GM23338 (cell line): ENCODE results near the gene NUCKS1.

ENCODE experiments used
- CREB1 ChIP-seq: fragments of 250-450 bp; sonication (Bioruptor Pico); IDR thresholded peaks from 2 replicates; pipeline ENCODE4 v1.5.0; 2020; ENCODE audit warnings: low read depth, mild to moderate bottlenecking, moderate library complexity
- CTCF ChIP-seq, 2 experiments: fragments of 200-600 bp in 1 of 2; sonication (generic) in 1 of 2; conservative IDR thresholded peaks; 2 replicates each; pipeline versions ENCODE4 v1.5.1 to v1.6.1; 2016 to 2017; ENCODE audit warnings: antibody characterized with exemption in 2 of 2, low read depth in 2 of 2, mild to moderate bottlenecking in 2 of 2, moderate library complexity in 1 of 2
- ETS1 ChIP-seq: IDR thresholded peaks from 2 replicates; pipeline ENCODE4 v1.6.1; 2016; ENCODE audit warnings: antibody characterized with exemption
- EZH2 ChIP-seq: fragments of 200-600 bp; sonication (generic); IDR thresholded peaks from one replicate; pipeline ENCODE4 v1.8.0; 2017; ENCODE audit warnings: antibody characterized with exemption, mild to moderate bottlenecking, low read depth; ENCODE audit not compliant: unreplicated experiment
- EZH2phosphoT487 ChIP-seq: fragments of 200-600 bp; sonication (generic); IDR thresholded peaks from one replicate; pipeline ENCODE4 v1.8.1; 2018; ENCODE audit warnings: antibody characterized with exemption; ENCODE audit not compliant: unreplicated experiment
- JUNB ChIP-seq: IDR thresholded peaks from one replicate; pipeline ENCODE4 v1.6.1; 2016; ENCODE audit warnings: antibody characterized with exemption; ENCODE audit not compliant: unreplicated experiment
- NANOG ChIP-seq: IDR thresholded peaks from 2 replicates; pipeline ENCODE4 v1.6.1; 2016; ENCODE audit warnings: antibody characterized with exemption, borderline replicate concordance
- POLR2AphosphoS5 ChIP-seq: IDR thresholded peaks from 2 replicates; pipeline ENCODE4 v1.6.1; 2016; ENCODE audit warnings: antibody characterized with exemption, low read depth
- STAT1 ChIP-seq: IDR thresholded peaks from one replicate; pipeline ENCODE4 v1.6.1; 2016; ENCODE audit warnings: antibody characterized with exemption; ENCODE audit not compliant: unreplicated experiment
- ZNF114 ChIP-seq: fragments of 250-450 bp; sonication (Bioruptor Pico); IDR thresholded peaks from 2 replicates; pipeline ENCODE4 v1.5.0; 2020; ENCODE audit warnings: mild to moderate bottlenecking, moderate library complexity
- TF ChIP-seq, protein P1 (sequence below): IDR thresholded peaks from one replicate; pipeline ENCODE4 v1.6.1; 2018; ENCODE audit warnings: antibody characterized with exemption; ENCODE audit not compliant: unreplicated experiment
- TF ChIP-seq, protein P2 (sequence below): fragments of 250-450 bp; sonication (Bioruptor Pico); IDR thresholded peaks from 2 replicates; pipeline ENCODE4 v1.5.0; 2020; ENCODE audit warnings: mild to moderate bottlenecking, moderate library complexity

- TF ChIP-seq POLR2AphosphoS5 (no peak), CTCF (conservative IDR thresholded peaks at IDR 0.05; ENCODE audit: low read depth in 2 of 2) (no peak), STAT1 (no peak), EZH2 (no peak), EZH2phosphoT487 (no peak), CREB1 (CRISPR knock-in tag) (no peak), ETS1 (no peak), JUNB (no peak), NANOG (no peak), ZNF114 (no peak)
- TF ChIP-seq, protein P1, sequence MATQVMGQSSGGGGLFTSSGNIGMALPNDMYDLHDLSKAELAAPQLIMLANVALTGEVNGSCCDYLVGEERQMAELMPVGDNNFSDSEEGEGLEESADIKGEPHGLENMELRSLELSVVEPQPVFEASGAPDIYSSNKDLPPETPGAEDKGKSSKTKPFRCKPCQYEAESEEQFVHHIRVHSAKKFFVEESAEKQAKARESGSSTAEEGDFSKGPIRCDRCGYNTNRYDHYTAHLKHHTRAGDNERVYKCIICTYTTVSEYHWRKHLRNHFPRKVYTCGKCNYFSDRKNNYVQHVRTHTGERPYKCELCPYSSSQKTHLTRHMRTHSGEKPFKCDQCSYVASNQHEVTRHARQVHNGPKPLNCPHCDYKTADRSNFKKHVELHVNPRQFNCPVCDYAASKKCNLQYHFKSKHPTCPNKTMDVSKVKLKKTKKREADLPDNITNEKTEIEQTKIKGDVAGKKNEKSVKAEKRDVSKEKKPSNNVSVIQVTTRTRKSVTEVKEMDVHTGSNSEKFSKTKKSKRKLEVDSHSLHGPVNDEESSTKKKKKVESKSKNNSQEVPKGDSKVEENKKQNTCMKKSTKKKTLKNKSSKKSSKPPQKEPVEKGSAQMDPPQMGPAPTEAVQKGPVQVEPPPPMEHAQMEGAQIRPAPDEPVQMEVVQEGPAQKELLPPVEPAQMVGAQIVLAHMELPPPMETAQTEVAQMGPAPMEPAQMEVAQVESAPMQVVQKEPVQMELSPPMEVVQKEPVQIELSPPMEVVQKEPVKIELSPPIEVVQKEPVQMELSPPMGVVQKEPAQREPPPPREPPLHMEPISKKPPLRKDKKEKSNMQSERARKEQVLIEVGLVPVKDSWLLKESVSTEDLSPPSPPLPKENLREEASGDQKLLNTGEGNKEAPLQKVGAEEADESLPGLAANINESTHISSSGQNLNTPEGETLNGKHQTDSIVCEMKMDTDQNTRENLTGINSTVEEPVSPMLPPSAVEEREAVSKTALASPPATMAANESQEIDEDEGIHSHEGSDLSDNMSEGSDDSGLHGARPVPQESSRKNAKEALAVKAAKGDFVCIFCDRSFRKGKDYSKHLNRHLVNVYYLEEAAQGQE, result no peak
- TF ChIP-seq, protein P2, sequence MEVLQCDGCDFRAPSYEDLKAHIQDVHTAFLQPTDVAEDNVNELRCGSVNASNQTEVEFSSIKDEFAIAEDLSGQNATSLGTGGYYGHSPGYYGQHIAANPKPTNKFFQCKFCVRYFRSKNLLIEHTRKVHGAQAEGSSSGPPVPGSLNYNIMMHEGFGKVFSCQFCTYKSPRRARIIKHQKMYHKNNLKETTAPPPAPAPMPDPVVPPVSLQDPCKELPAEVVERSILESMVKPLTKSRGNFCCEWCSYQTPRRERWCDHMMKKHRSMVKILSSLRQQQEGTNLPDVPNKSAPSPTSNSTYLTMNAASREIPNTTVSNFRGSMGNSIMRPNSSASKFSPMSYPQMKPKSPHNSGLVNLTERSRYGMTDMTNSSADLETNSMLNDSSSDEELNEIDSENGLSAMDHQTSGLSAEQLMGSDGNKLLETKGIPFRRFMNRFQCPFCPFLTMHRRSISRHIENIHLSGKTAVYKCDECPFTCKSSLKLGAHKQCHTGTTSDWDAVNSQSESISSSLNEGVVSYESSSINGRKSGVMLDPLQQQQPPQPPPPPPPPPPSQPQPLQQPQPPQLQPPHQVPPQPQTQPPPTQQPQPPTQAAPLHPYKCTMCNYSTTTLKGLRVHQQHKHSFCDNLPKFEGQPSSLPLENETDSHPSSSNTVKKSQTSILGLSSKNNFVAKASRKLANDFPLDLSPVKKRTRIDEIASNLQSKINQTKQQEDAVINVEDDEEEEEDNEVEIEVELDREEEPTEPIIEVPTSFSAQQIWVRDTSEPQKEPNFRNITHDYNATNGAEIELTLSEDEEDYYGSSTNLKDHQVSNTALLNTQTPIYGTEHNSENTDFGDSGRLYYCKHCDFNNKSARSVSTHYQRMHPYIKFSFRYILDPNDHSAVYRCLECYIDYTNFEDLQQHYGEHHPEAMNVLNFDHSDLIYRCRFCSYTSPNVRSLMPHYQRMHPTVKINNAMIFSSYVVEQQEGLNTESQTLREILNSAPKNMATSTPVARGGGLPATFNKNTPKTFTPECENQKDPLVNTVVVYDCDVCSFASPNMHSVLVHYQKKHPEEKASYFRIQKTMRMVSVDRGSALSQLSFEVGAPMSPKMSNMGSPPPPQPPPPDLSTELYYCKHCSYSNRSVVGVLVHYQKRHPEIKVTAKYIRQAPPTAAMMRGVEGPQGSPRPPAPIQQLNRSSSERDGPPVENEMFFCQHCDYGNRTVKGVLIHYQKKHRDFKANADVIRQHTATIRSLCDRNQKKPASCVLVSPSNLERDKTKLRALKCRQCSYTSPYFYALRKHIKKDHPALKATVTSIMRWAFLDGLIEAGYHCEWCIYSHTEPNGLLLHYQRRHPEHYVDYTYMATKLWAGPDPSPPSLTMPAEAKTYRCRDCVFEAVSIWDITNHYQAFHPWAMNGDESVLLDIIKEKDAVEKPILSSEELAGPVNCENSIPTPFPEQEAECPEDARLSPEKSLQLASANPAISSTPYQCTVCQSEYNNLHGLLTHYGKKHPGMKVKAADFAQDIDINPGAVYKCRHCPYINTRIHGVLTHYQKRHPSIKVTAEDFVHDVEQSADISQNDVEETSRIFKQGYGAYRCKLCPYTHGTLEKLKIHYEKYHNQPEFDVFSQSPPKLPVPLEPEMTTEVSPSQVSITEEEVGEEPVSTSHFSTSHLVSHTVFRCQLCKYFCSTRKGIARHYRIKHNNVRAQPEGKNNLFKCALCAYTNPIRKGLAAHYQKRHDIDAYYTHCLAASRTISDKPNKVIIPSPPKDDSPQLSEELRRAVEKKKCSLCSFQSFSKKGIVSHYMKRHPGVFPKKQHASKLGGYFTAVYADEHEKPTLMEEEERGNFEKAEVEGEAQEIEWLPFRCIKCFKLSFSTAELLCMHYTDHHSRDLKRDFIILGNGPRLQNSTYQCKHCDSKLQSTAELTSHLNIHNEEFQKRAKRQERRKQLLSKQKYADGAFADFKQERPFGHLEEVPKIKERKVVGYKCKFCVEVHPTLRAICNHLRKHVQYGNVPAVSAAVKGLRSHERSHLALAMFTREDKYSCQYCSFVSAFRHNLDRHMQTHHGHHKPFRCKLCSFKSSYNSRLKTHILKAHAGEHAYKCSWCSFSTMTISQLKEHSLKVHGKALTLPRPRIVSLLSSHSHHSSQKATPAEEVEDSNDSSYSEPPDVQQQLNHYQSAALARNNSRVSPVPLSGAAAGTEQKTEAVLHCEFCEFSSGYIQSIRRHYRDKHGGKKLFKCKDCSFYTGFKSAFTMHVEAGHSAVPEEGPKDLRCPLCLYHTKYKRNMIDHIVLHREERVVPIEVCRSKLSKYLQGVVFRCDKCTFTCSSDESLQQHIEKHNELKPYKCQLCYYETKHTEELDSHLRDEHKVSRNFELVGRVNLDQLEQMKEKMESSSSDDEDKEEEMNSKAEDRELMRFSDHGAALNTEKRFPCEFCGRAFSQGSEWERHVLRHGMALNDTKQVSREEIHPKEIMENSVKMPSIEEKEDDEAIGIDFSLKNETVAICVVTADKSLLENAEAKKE (CRISPR knock-in tag), result no peak
Measured at GRCh38 chr1:205681364-205681763, 68.6 kb downstream of the NUCKS1 start.
